ENCODE results near the gene IZUMO1.
"Not testable (repeated sequence)": the region's sequence is repeated elsewhere in the genome, so short reads cannot be mapped to it uniquely, and the experiment has no call there.

Gene IZUMO1

DNA sequence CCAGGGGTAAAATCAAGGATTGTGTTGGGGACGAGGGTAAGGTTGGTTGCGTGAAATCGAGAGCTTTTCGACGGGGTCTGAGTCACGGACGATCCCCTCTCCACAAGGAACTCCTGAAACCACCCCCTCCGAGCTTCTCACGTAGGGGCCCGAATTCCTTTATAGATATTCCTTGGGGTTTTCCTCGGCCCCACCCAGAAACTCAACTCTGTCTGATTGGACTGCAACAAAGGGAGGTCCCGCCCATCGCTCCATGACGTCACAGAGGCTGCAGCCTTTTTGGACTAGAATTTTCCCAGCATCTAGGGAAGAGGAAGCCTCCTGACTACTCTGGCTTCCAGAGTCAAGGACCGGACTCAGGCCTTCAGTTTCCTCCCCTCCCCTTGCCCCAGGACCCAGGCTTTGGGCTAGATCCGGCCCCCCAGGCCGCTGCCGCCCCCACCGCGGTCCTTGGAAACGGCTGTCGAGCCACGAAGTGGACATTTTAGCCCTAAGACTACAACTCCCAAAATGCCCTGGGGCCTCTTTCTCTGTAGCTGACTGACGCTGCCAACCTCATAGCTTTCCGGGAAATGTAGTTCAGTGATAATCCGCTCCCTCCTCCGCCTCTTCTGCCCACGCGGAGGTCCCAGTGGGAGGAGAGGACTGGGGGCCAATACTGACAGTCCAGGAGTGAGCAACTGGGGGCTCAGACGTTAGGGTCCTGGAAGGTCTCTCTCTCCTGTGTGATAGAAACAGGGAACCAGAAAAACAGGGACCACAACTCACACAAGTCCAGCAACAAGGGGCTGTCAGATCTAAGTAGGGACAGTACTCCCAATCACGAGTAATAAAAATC is at the start of gene IZUMO1:
TSS of gene IZUMO1 (minus strand) at position 172 of the 838 bp plus-strand sequence. CDS start 1,050 bp downstream, outside the sequence.
- in situ Hi-C loops (cut with MboI; ENCODE audit: low pct_unique_long_range_greater_than_20kb, low sequenced_read_pairs), result no loop called here

DNA sequence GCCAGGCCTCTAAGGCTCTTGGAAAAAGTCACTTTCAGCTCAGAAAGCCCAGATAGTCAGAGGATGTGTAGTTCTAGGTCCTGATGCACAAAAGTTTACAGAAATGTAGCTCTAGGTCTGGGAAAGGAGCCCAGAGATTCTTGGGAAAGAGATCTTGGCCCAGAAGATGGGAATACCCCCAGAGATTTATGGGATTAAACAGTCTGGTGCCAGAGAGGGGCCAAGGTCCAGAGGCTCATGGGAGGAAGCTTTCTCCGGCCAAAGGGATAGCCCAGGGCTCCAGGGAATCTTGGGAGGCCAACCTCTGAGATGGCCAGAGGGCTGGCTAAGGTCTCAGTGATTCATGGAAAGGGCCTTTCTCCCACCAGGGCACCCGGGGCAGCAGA is 49.0 kb upstream of the IZUMO1 start:
- no peak for DNase-seq
- in situ Hi-C loops (cut with MboI; ENCODE audit: low pct_unique_long_range_greater_than_20kb, low sequenced_read_pairs), result no loop called here

More for the DNA sequence above, at the start of gene IZUMO1:
- DNase-seq, result no peak

DNA sequence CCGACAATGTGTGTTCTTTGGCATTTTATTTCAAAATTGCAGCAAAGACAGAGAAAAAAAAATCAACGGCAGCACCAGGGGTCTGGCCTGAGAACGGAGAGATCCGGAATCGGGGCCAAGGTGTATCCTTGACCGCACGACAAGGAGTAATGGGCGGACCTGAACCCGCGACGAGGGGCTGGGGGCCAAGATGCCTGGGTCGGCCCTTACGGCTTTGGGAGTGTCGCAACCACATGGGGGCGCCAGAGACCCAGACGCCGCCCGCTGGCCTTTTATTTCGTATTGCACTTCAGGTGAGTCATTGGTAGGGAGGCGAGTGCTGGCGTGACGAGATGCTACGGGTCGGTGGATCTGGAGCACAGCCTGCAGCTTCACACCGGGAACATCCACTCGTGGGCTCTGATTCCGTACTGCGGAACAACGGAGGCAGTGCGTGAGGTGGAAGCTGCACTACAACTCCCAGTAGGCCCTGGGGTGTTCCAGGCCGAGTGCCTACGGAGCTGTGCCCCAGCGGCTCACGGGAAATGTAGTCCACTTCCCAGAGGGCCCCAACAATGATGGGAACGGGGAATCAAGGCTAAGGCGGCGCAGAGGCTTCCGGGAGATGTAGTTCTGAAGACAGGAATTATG is 48.5 kb upstream of the IZUMO1 start:
- no peak for DNase-seq
- in situ Hi-C loops (cut with MboI; ENCODE audit: low pct_unique_long_range_greater_than_20kb, low sequenced_read_pairs), result no loop called here

- in situ Hi-C loops (cut with MboI; ENCODE audit: low pct_unique_long_range_greater_than_20kb, low sequenced_read_pairs), result no loop called here
- DNase-seq, result no peak
Observed at GRCh38 chr19:48794291-48794690, 47.6 kb upstream of the IZUMO1 start.

DNA sequence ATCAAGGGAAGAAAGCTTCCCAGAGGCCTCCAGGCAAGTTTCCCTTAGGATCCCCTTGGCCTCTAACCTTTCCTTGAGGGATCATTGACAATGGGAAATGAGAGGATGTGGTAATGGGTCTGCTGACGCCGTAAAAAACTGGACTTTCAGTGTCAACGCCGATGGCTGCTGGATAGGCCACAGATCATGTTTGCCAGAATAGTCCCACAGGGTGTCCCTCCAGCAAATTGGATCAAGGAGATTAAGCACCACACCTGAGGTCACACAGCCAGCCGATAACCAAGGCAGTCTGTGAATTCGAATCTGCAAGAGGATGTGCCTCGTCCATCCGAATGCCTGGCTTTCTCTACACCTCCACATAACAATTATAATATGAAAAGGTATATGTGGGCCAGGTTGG is 46.6 kb upstream of the IZUMO1 start:
- in situ Hi-C loops (cut with MboI; ENCODE audit: low pct_unique_long_range_greater_than_20kb, low sequenced_read_pairs), result no loop called here
- DNase-seq, result no peak

- in situ Hi-C loops (cut with MboI; ENCODE audit: low pct_unique_long_range_greater_than_20kb, low sequenced_read_pairs); DNase-seq: not testable (repeated sequence)
Observed at GRCh38 chr19:48787331-48787730, 40.6 kb upstream of the IZUMO1 start.

DNA sequence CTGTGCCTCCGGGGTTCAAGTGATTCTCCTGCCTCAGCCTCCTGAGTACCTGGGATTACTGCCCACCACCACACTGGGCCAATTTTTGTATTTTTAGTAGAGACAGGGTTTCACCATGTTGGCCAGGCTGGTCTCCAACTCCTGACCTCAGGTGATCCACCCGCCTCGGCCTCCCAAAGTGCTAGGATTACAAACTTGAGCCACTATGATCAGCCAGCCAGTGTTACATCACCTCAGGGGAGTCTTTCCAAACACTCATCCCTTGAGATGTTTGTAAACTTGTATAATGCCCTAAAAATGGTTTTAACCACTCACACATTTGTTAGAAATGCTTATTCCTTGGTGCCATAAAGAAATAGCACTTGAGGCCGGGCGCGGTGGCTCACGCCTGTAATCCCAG is 39.7 kb upstream of the IZUMO1 start:
- in situ Hi-C loops (cut with MboI; ENCODE audit: low pct_unique_long_range_greater_than_20kb, low sequenced_read_pairs); DNase-seq: not testable (repeated sequence)

GRCh38 chr19:48784527-48784926 is 37.8 kb upstream of the IZUMO1 start:
- in situ Hi-C loops (cut with MboI; ENCODE audit: low pct_unique_long_range_greater_than_20kb, low sequenced_read_pairs), result no loop called here
- DNase-seq, result no peak

- DNase-seq, result peak; percentile 32
- in situ Hi-C loops (cut with MboI; ENCODE audit: low pct_unique_long_range_greater_than_20kb, low sequenced_read_pairs), result no loop called here
Observed at GRCh38 chr19:48780631-48781391, 34.1 kb upstream of the IZUMO1 start.

GRCh38 chr19:48779636-48780035 is 32.9 kb upstream of the IZUMO1 start:
- in situ Hi-C loops (cut with MboI; ENCODE audit: low pct_unique_long_range_greater_than_20kb, low sequenced_read_pairs), result no loop called here
- DNase-seq, result no peak

- no peak for DNase-seq
- in situ Hi-C loops (cut with MboI; ENCODE audit: low pct_unique_long_range_greater_than_20kb, low sequenced_read_pairs), result no loop called here
Observed at GRCh38 chr19:48777720-48778119, 31.0 kb upstream of the IZUMO1 start.

DNA sequence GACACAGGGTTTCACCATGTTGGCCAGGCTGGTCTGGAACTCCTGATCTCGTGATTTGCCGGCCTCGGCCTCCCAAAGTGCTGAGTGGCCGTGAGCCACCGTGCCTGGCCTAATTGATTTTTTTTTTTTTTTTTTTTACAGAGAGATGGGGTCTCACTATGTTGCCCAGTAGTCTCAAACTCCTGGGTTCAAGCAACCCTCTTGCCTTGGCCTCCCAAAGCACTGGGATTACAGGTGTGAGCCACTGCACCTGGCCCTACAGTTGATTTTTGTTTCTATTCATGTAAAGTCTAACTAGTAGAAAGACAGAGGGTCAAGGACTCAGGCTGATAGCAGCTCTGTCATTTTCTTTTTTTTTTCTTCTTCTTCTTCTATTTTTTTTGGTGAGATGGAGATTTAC is 30.4 kb upstream of the IZUMO1 start:
- DNase-seq, result no peak
- in situ Hi-C loops (cut with MboI; ENCODE audit: low pct_unique_long_range_greater_than_20kb, low sequenced_read_pairs), result no loop called here

DNA sequence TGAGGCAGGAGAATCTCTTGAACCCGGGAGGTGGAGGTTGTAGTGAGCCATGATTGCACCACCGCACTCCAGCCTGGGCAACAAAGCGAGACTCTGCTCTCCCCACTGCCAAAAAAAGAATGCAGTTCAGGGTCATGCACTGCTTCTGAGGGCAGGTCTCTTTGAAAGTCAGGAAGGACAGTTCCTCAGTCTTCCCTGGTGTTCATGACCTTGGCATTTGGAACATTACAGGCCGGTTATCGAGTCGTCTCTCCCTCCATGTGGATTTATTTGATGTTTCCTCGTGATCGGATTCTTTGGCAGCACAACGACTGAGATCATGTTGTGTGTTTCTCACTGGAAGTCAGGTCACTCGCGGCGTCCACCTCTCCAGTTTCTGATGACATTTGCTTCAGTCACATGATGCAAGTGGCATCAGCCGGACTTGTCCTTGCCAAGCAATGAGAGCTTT is 25.8 kb upstream of the IZUMO1 start:
- in situ Hi-C loops (cut with MboI; ENCODE audit: low pct_unique_long_range_greater_than_20kb, low sequenced_read_pairs), result no loop called here
- DNase-seq, result no peak

DNA sequence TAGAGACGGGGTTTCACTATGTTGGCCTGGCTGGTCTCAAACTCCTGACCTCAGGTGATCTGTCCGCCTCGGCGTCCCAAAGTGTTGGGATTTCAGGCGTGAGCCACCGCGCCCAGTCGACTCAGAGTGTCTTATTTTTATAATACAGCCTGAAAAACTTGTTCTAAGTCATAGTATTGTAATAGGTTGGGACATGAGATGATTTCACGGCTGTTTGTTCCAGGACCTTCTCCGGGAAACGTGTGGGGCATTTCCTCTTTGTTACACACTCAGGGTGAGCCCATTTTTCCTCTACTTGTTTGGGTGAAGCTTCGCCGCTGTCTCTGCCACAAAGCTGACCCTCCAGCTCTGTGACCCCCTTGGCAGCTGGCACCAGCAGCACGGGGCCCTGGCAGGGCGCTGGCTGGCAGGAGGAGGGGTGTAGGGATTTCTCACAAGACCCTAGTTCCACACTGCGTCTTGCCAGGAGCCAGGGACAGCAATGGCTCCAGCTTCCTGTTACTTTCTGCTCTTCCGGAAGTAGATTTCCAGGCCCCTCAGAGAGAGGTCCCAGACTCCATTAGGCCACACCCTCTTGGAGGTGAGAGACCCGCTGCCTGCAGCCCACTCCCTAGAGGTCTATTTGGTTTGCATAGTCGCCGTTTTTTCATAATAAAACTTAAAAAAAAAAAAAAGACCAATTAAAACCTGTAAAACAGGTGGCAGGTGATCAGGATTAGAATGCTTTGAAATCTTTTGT is 24.2 kb upstream of the IZUMO1 start:
- in situ Hi-C loops (cut with MboI; ENCODE audit: low pct_unique_long_range_greater_than_20kb, low sequenced_read_pairs), result no loop called here
- DNase-seq, result no peak

DNA sequence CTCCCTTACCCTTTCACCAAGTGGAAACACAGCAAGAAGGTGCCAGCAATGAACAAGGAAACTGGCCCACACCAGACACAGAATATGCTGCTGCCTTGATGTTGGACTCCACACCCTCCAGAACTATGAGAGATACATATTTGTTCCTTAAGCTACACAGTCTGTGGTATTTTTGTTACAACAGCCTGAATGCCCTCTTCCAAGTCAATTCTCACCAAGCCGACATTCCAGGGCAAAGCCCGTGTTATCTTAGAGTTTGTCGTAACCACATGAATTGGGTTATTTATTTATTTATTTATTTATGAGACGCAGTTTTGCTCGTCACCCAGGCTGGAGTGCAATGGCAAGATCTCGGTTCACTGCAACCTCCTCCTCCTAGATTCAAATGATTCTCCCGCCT is 23.6 kb upstream of the IZUMO1 start:
- no peak for DNase-seq
- in situ Hi-C loops (cut with MboI; ENCODE audit: low pct_unique_long_range_greater_than_20kb, low sequenced_read_pairs), result no loop called here

- peak; percentile 72 for DNase-seq
- in situ Hi-C loops (cut with MboI; ENCODE audit: low pct_unique_long_range_greater_than_20kb, low sequenced_read_pairs), result no loop called here
Observed at GRCh38 chr19:48768994-48769713, 22.4 kb upstream of the IZUMO1 start.

DNA sequence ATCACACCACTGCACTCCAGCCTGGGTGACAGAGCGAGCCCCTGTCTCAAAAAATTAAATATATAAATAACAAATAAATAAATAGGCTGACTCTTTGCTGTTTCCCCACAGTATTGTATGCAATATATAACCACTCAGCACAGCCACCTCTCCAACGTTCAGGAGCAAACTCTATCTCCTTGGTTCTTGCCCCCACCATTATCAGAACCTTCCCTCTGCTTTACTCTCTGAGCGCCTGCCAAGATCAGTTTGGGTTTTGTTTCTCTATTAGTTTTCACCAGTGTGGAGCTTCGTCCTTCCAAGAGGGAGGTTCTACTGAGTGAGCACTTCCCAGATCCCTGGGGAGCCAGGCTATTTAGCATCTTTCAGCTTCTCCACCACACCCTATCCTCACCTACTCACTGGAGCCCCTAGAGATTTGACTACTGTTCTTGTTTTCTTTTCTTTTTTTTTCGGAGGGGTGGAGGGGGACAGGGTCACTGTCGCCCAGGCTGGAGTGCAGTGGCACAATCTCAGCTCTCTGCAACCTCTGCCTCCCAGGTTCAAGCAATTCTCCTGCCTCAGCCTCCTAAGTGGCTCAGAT is 21.6 kb upstream of the IZUMO1 start:
- DNase-seq; in situ Hi-C loops (cut with MboI; ENCODE audit: low pct_unique_long_range_greater_than_20kb, low sequenced_read_pairs): not testable (repeated sequence)

DNA sequence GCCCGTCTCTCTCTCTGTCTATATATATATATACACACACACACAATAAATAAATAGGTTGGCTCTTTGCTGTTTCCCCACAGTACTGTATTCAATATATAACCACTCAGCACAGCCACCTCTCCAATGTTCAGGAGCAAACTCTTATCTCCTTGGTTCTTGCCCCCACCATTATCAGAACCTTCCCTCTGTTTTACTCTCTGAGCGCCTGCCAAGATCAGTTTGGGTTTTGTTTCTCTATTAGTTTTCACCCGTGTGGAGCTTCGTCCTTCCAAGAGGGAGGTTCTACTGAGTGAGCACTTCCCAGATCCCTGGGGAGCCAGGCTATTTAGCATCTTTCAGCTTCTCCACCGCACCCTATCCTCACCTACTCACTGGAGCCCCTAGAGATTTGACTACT is 19.1 kb upstream of the IZUMO1 start:
- DNase-seq; in situ Hi-C loops (cut with MboI; ENCODE audit: low pct_unique_long_range_greater_than_20kb, low sequenced_read_pairs): not testable (repeated sequence)
